ENCODE data around the gene NMU. TPM values are rescaled to one million over a fixed set of nuclear protein-coding genes. Genes with fewer than 3 reads are reported as not detected.

Gene NMU
- total RNA-seq, 1 experiment from 2014 or later = 0.54 TPM

DNA sequence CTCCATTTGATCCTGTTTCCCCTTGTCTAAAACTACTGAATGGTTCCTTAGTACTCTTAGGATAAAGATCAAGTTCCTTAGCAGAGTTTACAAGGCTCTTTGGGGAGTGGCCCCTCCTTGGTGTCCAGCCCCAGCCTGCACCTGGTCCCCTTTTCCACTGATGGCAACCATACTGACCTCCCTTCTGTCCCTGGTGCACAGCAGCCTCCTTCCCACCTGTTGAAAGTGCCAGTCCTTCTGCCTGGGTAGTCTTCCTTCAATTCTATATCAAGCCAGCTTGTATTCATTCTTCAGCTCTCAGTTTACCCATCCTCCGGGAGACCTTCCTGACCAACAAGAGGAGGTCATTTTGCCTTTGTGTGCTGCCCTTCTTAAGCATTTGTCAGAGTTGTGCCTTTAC is 30.4 kb upstream of the NMU start:
- Histone ChIP-seq H3K4me3 (ENCODE audit: low read depth in 2 of 2, low read length in 2 of 2) (no peak overlapping the region), H3K4me1 (ENCODE audit: control insufficient read depth, insufficient read depth, low read length) (no peaks in the 10 kb centered on the region), H3K27ac (ENCODE audit: low read length) (no peak overlapping the region), H3K9me3 (ENCODE audit: control insufficient read depth, insufficient read depth, low read depth, low read length) (no peaks in the 10 kb centered on the region), H3K36me3 (ENCODE audit: control insufficient read depth, insufficient read depth, low read length) (no peaks in the 10 kb centered on the region), H3K27me3 (ENCODE audit: control insufficient read depth, insufficient read depth, low read length) (no peaks in the 10 kb centered on the region)
- DNase-seq (ENCODE audit: low read depth, low spot score) (no peak), ATAC-seq (no peak)
- no TSS peak for BruUV-seq (replicated peaks)
- TF ChIP-seq, protein P1, sequence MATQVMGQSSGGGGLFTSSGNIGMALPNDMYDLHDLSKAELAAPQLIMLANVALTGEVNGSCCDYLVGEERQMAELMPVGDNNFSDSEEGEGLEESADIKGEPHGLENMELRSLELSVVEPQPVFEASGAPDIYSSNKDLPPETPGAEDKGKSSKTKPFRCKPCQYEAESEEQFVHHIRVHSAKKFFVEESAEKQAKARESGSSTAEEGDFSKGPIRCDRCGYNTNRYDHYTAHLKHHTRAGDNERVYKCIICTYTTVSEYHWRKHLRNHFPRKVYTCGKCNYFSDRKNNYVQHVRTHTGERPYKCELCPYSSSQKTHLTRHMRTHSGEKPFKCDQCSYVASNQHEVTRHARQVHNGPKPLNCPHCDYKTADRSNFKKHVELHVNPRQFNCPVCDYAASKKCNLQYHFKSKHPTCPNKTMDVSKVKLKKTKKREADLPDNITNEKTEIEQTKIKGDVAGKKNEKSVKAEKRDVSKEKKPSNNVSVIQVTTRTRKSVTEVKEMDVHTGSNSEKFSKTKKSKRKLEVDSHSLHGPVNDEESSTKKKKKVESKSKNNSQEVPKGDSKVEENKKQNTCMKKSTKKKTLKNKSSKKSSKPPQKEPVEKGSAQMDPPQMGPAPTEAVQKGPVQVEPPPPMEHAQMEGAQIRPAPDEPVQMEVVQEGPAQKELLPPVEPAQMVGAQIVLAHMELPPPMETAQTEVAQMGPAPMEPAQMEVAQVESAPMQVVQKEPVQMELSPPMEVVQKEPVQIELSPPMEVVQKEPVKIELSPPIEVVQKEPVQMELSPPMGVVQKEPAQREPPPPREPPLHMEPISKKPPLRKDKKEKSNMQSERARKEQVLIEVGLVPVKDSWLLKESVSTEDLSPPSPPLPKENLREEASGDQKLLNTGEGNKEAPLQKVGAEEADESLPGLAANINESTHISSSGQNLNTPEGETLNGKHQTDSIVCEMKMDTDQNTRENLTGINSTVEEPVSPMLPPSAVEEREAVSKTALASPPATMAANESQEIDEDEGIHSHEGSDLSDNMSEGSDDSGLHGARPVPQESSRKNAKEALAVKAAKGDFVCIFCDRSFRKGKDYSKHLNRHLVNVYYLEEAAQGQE (IDR thresholded peaks at IDR 0.05; ENCODE audit: insufficient read depth in 1 of 2, low read depth in 2 of 2, low read length in 1 of 2) = no peak
- no peak for TF ChIP-seq POLR2AphosphoS5 (IDR thresholded peaks at IDR 0.05; ENCODE audit: low read depth, low read length)
- TF ChIP-seq, protein P2, sequence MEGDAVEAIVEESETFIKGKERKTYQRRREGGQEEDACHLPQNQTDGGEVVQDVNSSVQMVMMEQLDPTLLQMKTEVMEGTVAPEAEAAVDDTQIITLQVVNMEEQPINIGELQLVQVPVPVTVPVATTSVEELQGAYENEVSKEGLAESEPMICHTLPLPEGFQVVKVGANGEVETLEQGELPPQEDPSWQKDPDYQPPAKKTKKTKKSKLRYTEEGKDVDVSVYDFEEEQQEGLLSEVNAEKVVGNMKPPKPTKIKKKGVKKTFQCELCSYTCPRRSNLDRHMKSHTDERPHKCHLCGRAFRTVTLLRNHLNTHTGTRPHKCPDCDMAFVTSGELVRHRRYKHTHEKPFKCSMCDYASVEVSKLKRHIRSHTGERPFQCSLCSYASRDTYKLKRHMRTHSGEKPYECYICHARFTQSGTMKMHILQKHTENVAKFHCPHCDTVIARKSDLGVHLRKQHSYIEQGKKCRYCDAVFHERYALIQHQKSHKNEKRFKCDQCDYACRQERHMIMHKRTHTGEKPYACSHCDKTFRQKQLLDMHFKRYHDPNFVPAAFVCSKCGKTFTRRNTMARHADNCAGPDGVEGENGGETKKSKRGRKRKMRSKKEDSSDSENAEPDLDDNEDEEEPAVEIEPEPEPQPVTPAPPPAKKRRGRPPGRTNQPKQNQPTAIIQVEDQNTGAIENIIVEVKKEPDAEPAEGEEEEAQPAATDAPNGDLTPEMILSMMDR (IDR thresholded peaks at IDR 0.05) = no peak
- no peak for TF ChIP-seq SIN3A (IDR thresholded peaks at IDR 0.05; ENCODE audit: borderline replicate concordance, insufficient read depth, low read depth, low read length)
- TF ChIP-seq TCF7L2 (IDR thresholded peaks at IDR 0.05; ENCODE audit: low read depth, low read length) = no peak
- POLR2A ChIA-PET = no interaction called here
- CTCF ChIA-PET = no interaction called here
- intact Hi-C loops (cut with micrococcal nuclease; ENCODE audit: unreplicated experiment) = no loop called here
- in situ Hi-C loops (cut with HindIII; ENCODE audit: low pct_unique_long_range_greater_than_20kb, low sequenced_read_pairs) = no loop called here

DNA sequence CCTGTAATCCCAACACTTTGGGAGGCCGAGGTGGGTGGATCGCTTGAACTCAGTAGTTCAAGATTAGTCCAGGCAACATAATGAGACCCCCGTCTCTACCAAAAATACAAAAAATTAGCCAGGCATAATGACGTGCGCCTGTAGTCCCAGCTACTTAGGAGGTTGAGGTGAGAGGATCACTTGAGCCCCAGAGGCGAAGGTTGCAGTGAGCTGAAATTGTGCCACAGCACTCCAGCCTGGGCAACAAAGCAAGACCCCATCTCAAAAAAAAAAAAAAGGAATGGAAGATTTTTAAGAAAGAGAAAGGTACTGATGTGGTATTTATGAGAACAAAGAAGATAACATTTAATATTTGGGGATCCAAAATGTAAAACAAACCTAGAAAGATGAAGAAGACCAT is 27.0 kb upstream of the NMU start:
- DNase-seq (ENCODE audit: low read depth, low spot score) = no peak
- Histone ChIP-seq H3K4me3 (ENCODE audit: low read depth in 2 of 2, low read length in 2 of 2) (no peak overlapping the region), H3K4me1 (ENCODE audit: control insufficient read depth, insufficient read depth, low read length) (no peaks in the 10 kb centered on the region), H3K36me3 (ENCODE audit: control insufficient read depth, insufficient read depth, low read length) (no peaks in the 10 kb centered on the region), H3K27me3 (ENCODE audit: control insufficient read depth, insufficient read depth, low read length) (no peaks in the 10 kb centered on the region), H3K9me3 (ENCODE audit: control insufficient read depth, insufficient read depth, low read depth, low read length) (no peaks in the 10 kb centered on the region), H3K27ac (ENCODE audit: low read length) (no peak overlapping the region)
- no TSS peak for BruUV-seq (replicated peaks)
- in situ Hi-C loops (cut with HindIII; ENCODE audit: low pct_unique_long_range_greater_than_20kb, low sequenced_read_pairs) = no loop called here
- intact Hi-C loops (cut with micrococcal nuclease; ENCODE audit: unreplicated experiment) = no loop called here
- POLR2A ChIA-PET = no interaction called here
- ATAC-seq = no peak
- TF ChIP-seq SIN3A (IDR thresholded peaks at IDR 0.05; ENCODE audit: borderline replicate concordance, insufficient read depth, low read depth, low read length) (no peak), POLR2AphosphoS5 (IDR thresholded peaks at IDR 0.05; ENCODE audit: low read depth, low read length) (no peak)
- CTCF ChIA-PET = no interaction called here

DNA sequence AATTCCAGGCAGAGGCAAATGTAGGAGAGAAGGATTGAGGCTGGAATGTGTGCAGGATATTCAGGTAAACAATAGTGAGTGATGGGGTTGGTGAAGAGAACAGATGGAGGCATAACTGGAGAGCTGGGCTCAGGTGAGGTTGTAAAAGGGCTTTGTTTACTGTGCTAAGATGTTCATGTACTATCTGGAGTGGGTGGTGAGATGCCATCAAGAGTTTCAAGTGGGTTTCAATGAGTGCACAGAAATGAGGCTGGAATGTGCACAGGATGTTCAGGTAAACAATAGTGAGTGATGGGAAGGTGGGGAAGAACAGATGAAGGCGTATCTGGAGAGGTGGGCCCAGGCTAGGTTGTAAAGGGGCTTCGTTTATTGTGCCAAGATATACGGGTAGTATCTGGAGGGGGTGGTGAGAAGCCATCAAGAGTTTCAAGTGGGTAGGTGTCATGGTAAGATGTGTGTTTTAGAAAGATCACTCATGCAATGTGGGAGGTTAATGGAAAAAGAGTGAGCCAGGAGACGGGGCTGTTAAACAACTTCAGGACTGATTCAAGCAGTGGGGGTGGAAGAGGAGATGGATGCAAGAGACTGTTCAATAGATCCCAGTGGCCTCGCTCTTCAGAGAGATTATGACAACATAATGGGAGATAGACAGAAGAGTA is 25.4 kb upstream of the NMU start:
- Histone ChIP-seq H3K36me3 (ENCODE audit: control insufficient read depth, insufficient read depth, low read length) (no peaks in the 10 kb centered on the region), H3K27me3 (ENCODE audit: control insufficient read depth, insufficient read depth, low read length) (no peaks in the 10 kb centered on the region; the same call in 1 of the 2 replicates), H3K9me3 (ENCODE audit: control insufficient read depth, insufficient read depth, low read depth, low read length) (no peaks in the 10 kb centered on the region), H3K27ac (ENCODE audit: low read length) (no peak overlapping the region), H3K4me3 (ENCODE audit: low read depth in 2 of 2, low read length in 2 of 2) (no peak overlapping the region), H3K4me1 (ENCODE audit: control insufficient read depth, insufficient read depth, low read length) (no peaks in the 10 kb centered on the region)
- intact Hi-C loops (cut with micrococcal nuclease; ENCODE audit: unreplicated experiment) = no loop called here
- ATAC-seq (no peak), DNase-seq (ENCODE audit: low read depth, low spot score) (no peak)
- in situ Hi-C loops (cut with HindIII; ENCODE audit: low pct_unique_long_range_greater_than_20kb, low sequenced_read_pairs) = no loop called here
- POLR2A ChIA-PET = no interaction called here
- TF ChIP-seq, protein P2 (IDR thresholded peaks at IDR 0.05) = no peak
- no peak for TF ChIP-seq SIN3A (IDR thresholded peaks at IDR 0.05; ENCODE audit: borderline replicate concordance, insufficient read depth, low read depth, low read length)
- no peak for TF ChIP-seq POLR2AphosphoS5 (IDR thresholded peaks at IDR 0.05; ENCODE audit: low read depth, low read length)
- TF ChIP-seq TCF7L2 (IDR thresholded peaks at IDR 0.05; ENCODE audit: low read depth, low read length) = no peak
- TF ChIP-seq, protein P1 (IDR thresholded peaks at IDR 0.05; ENCODE audit: insufficient read depth in 1 of 2, low read depth in 2 of 2, low read length in 1 of 2) = no peak
- CTCF ChIA-PET = no interaction called here
- no TSS peak for BruUV-seq (replicated peaks)
